8988T (cell line): ENCODE data around the gene KATNIP.

Experiments
- DNase-seq: peaks from one replicate; pipeline ENCODE4 v3.0.0; 2011

The KATNIP gene

GRCh38 chr16:27588057-27588456 is 38.1 kb downstream of the KATNIP start:
- DNase-seq = no peak

GRCh38 chr16:27591837-27592236 is 41.9 kb downstream of the KATNIP start:
- no peak for DNase-seq

GRCh38 chr16:27595475-27595874 is 45.5 kb downstream of the KATNIP start:
- DNase-seq = no peak

GRCh38 chr16:27595993-27596392 is 46.0 kb downstream of the KATNIP start:
- no peak for DNase-seq

GRCh38 chr16:27596411-27596810 is 46.5 kb downstream of the KATNIP start:
- no peak for DNase-seq

- no peak for DNase-seq
Observed at GRCh38 chr16:27597361-27597760, 47.4 kb downstream of the KATNIP start.

- no peak for DNase-seq
Observed at GRCh38 chr16:27598220-27598619, 48.3 kb downstream of the KATNIP start.

- no peak for DNase-seq
Observed at GRCh38 chr16:27598931-27599565, 49.1 kb downstream of the KATNIP start.

GRCh38 chr16:27599606-27600005 is 49.7 kb downstream of the KATNIP start:
- no peak for DNase-seq
